ENCODE results near the gene DUSP22. TPM values are rescaled to one million over a fixed set of nuclear protein-coding genes. Genes with fewer than 3 reads are reported as not detected.

DUSP22 gene
- total RNA-seq, 3 donors from 2014 or later: 27.5 to 80.6 (median 29.1) TPM

- Histone ChIP-seq H3K36me3 (ENCODE audit: low read depth) (no peaks in the 10 kb centered on the region), H3K4me1 (ENCODE audit: low read depth) (no peaks in the 10 kb centered on the region), H3K9me3 (peaks cover 39% of the 10 kb centered on the region), H3K4me3 (no peak overlapping the region)
- ATAC-seq (peak; percentile 31), DNase-seq (peak in 1 of 3 donors; percentile 61)
- intact Hi-C loops (cut with DNase I, micrococcal nuclease): no loop called here
- TF ChIP-seq CTCF (IDR thresholded peaks at IDR 0.05): no peak
Measured at GRCh38 chr6:358432-358831, 66.1 kb downstream of the DUSP22 start.

DNA sequence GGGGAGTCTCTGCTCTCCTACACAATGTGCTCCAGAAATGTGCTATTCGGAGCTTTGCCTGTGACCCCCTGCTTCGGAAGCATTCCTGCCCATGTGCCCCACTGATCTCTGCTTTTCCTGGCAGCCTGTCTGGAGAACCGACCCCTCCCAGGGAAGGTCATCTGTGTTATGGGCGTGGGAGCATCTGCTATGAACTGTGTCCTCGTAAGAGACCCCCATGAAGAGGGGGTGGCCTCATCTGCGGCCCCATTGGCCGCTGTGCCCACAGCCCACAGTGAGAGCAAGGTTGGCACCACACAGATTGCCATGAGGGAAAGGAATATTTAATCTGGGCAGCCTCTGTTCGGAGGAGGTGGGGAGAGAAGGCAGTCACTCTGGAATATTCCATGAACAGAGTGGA lies 66.6 kb downstream of the DUSP22 start:
- peaks cover 42% of the 10 kb centered on the region for H3K9me3 ChIP-seq
- H3K36me3 ChIP-seq (ENCODE audit: low read depth): no peaks in the 10 kb centered on the region
- TF ChIP-seq CTCF (IDR thresholded peaks at IDR 0.05): no peak
- H3K4me1 ChIP-seq (ENCODE audit: low read depth): no peaks in the 10 kb centered on the region
- ATAC-seq (no peak), DNase-seq (peak in 1 of 3 donors; percentile 35)
- intact Hi-C loops (cut with DNase I, micrococcal nuclease): no loop called here
- no peak overlapping the region for H3K4me3 ChIP-seq

GRCh38 chr6:359261-360035 lies 67.2 kb downstream of the DUSP22 start:
- intact Hi-C loops (cut with DNase I, micrococcal nuclease): no loop called here
- peak in 1 of 3 donors; percentile 56 for DNase-seq
- ATAC-seq: no peak
- peaks cover 43% of the 10 kb centered on the region for H3K9me3 ChIP-seq
- H3K36me3 ChIP-seq (ENCODE audit: low read depth): no peaks in the 10 kb centered on the region
- no peak for TF ChIP-seq CTCF (IDR thresholded peaks at IDR 0.05)
- H3K4me1 ChIP-seq (ENCODE audit: low read depth): no peaks in the 10 kb centered on the region
- H3K4me3 ChIP-seq: no peak overlapping the region

DNA sequence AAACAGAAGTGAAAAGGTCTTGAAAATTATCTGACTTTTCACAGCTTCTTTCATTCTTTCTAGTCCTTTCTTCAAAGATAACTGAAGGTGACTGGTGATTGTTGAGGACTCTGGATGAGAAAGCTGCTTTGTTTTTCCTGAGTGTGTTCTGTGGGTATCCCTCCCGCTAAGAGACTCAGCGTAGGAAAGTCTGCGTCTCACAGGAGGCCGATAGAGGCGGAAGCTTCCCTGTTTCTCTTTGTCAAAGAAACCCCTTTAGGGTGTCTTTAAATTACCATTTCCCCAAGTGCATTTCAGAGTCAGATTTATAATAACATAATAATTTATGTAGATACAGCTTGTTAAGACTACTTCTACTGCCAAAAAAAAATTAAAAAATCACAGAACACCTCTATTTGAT lies 68.1 kb downstream of the DUSP22 start:
- no peak for TF ChIP-seq CTCF (IDR thresholded peaks at IDR 0.05)
- Histone ChIP-seq H3K9me3 (peaks cover 46% of the 10 kb centered on the region), H3K4me3 (no peak overlapping the region), H3K36me3 (ENCODE audit: low read depth) (no peaks in the 10 kb centered on the region), H3K4me1 (ENCODE audit: low read depth) (no peaks in the 10 kb centered on the region)
- DNase-seq (no peak), ATAC-seq (no peak)
- intact Hi-C loops (cut with DNase I, micrococcal nuclease): no loop called here

DNA sequence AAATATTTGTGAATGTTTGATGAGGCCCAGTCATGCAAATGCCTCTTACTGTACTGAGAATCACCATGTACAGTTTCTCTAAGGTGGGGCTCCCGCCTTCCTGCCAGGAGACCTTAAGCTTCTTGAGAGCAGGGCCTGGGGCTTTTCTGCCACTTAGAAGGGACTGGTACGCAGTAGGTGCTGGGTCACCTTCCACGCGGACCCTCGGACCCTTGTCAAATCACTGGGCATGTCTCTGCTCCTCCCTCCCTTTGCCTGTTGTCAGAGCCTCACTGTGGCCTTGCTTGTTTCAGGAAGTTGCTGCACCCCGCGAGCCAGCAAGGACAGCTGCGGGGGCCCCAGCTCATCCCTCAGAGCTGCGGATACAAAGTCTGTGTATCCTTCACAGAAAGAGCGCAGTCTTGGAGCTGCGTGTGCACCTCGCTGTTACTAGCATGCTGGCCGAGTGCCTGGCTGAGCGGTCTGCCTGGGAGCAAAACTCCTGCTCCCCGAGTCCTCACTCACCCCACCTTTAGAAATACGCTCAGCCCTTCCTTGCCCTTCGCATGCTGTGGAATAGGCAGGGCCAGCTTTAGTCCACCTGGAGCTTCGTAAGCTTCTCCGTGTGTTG lies 68.6 kb downstream of the DUSP22 start:
- no peaks in the 10 kb centered on the region for H3K4me1 ChIP-seq (ENCODE audit: low read depth)
- H3K4me3 ChIP-seq: no peak overlapping the region
- DNase-seq (peak in 1 of 3 donors; percentile 52), ATAC-seq (no peak)
- no peaks in the 10 kb centered on the region for H3K36me3 ChIP-seq (ENCODE audit: low read depth)
- no peak for TF ChIP-seq CTCF (IDR thresholded peaks at IDR 0.05)
- intact Hi-C loops (cut with DNase I, micrococcal nuclease): no loop called here
- peaks cover 45% of the 10 kb centered on the region for H3K9me3 ChIP-seq

Data from mucosa of descending colon (tissue), 3 donors.